SU-DHL-6 (cell line): ENCODE data around the gene ETV3L.

ENCODE experiments used
- H2AFZ ChIP-seq: fragments of 200-600 bp; sonication (generic); 2 replicates; pipeline ENCODE4 v1.6.1; 2014; ENCODE audit warnings: low read depth, mild to moderate bottlenecking, moderate library complexity, mixed read lengths, antibody characterized with exemption, low read length; ENCODE audit not compliant: severe bottlenecking
- H3F3A ChIP-seq: fragments of 200-600 bp; shearing (Covaris generic); 2 replicates; pipeline ENCODE4 v1.6.0; 2016; ENCODE audit warnings: antibody characterized with exemption, mild to moderate bottlenecking; ENCODE audit not compliant: insufficient read depth
- H3K27ac ChIP-seq: fragments of 200-600 bp; sonication (generic); 2 replicates; pipeline ENCODE4 v1.5.1; 2016; ENCODE audit warnings: low read depth, mild to moderate bottlenecking, low read length, moderate library complexity, mixed read lengths
- H3K27me3 ChIP-seq: fragments of 200-600 bp; sonication (generic), shearing (Covaris generic); 2 replicates; pipeline ENCODE4 v1.6.0; 2014; ENCODE audit warnings: mild to moderate bottlenecking, low read length
- H3K36me3 ChIP-seq: fragments of 200-600 bp; sonication (generic); 2 replicates; pipeline ENCODE4 v1.6.1; 2014; ENCODE audit warnings: mild to moderate bottlenecking, low read length, mixed read lengths
- H3K4me2 ChIP-seq: fragments of 300-600, 200-600 bp; shearing (Covaris generic), sonication (generic); 2 replicates; pipeline ENCODE4 v1.6.0; 2014; ENCODE audit warnings: low read length, low read depth, mild to moderate bottlenecking; ENCODE audit not compliant: poor library complexity, severe bottlenecking
- H3K4me3 ChIP-seq: fragments of 200-600 bp; sonication (generic); 2 replicates; pipeline ENCODE4 v1.5.1; 2014; ENCODE audit warnings: antibody characterized with exemption, low read length, mild to moderate bottlenecking, mixed read lengths; ENCODE audit not compliant: insufficient read depth, poor library complexity, severe bottlenecking
- H3K79me2 ChIP-seq: fragments of 200-600 bp; sonication (generic); 2 replicates; pipeline ENCODE4 v1.6.1; 2014; ENCODE audit warnings: mild to moderate bottlenecking, low read length, moderate library complexity; ENCODE audit not compliant: insufficient read depth
- H3K9ac ChIP-seq: fragments of 200-600 bp; sonication (generic); 2 replicates; pipeline ENCODE4 v1.7.0; 2014; ENCODE audit warnings: mild to moderate bottlenecking, low read length
- H3K9me2 ChIP-seq: fragments of 200-600 bp; sonication (generic); replicated peaks from 2 replicates; pipeline ENCODE4 v1.6.1; 2014; ENCODE audit warnings: low read length; ENCODE audit not compliant: insufficient read depth
- H3K9me3 ChIP-seq: fragments of 200-600 bp; sonication (generic); 2 replicates; pipeline ENCODE4 v1.6.1; 2014; ENCODE audit warnings: low read length, mixed read lengths; ENCODE audit not compliant: insufficient read depth
- H4K20me1 ChIP-seq: fragments of 200-600 bp; sonication (generic); 2 replicates; pipeline ENCODE4 v1.6.1; 2014; ENCODE audit warnings: low read depth, mild to moderate bottlenecking, antibody characterized with exemption, low read length, moderate library complexity, mixed read lengths
- EZH2phosphoT487 ChIP-seq: fragments of 200-600 bp; sonication (generic), shearing (Covaris generic); conservative IDR thresholded peaks from 2 replicates; pipeline ENCODE4 v1.6.1; 2018; ENCODE audit warnings: mild to moderate bottlenecking, antibody characterized with exemption, low read length, moderate library complexity, mixed read lengths
- TF ChIP-seq, protein P1 (sequence below): fragments of 200-600 bp; sonication (generic); IDR thresholded peaks from one replicate; pipeline ENCODE4 v1.5.1; 2017; ENCODE audit warnings: antibody characterized with exemption, mild to moderate bottlenecking, low read length, moderate library complexity; ENCODE audit not compliant: insufficient read depth, poor library complexity, severe bottlenecking

ETV3L gene

GRCh38 chr1:157108448-157108847 lies 8.8 kb upstream of the ETV3L start:
- H3K4me2 ChIP-seq: no peak overlapping the region
- H3F3A ChIP-seq: no peaks in the 10 kb centered on the region
- no peak overlapping the region for H3K27ac ChIP-seq
- no peak overlapping the region for H3K4me3 ChIP-seq
- no peaks in the 10 kb centered on the region for H3K36me3 ChIP-seq
- no peaks in the 10 kb centered on the region for H3K9me2 ChIP-seq
- no peaks in the 10 kb centered on the region for H3K27me3 ChIP-seq
- H2AFZ ChIP-seq: no peak overlapping the region
- no peaks in the 10 kb centered on the region for H3K9me3 ChIP-seq
- H3K79me2 ChIP-seq: no peaks in the 10 kb centered on the region
- H4K20me1 ChIP-seq: no peaks in the 10 kb centered on the region
- no peak for TF ChIP-seq EZH2phosphoT487
- TF ChIP-seq, protein P1, sequence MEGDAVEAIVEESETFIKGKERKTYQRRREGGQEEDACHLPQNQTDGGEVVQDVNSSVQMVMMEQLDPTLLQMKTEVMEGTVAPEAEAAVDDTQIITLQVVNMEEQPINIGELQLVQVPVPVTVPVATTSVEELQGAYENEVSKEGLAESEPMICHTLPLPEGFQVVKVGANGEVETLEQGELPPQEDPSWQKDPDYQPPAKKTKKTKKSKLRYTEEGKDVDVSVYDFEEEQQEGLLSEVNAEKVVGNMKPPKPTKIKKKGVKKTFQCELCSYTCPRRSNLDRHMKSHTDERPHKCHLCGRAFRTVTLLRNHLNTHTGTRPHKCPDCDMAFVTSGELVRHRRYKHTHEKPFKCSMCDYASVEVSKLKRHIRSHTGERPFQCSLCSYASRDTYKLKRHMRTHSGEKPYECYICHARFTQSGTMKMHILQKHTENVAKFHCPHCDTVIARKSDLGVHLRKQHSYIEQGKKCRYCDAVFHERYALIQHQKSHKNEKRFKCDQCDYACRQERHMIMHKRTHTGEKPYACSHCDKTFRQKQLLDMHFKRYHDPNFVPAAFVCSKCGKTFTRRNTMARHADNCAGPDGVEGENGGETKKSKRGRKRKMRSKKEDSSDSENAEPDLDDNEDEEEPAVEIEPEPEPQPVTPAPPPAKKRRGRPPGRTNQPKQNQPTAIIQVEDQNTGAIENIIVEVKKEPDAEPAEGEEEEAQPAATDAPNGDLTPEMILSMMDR: no peak
- no peak overlapping the region for H3K9ac ChIP-seq

DNA sequence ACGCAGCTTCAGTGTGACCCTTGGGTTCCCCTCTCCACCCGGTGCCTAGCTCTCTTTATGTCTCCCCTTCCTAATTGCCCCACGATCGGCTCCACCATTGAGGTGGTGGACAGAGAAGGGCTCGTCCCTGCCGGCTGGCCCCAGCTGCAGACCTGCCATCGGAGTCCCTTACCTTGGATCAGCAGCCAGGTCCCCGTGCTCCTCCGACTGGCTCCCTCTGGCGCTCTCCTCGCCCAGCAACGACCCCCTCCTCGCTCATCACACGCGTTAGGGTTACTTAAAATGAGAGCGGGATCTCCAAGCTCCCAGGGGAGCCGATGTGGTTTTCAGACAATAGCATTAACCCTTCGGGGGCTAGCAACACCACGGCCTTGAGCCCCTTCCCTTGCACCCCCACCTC lies 8.1 kb upstream of the ETV3L start:
- Histone ChIP-seq H3K4me3 (no peak overlapping the region), H4K20me1 (no peaks in the 10 kb centered on the region), H3K27ac (no peak overlapping the region), H2AFZ (no peak overlapping the region), H3K4me2 (no peak overlapping the region), H3K79me2 (no peaks in the 10 kb centered on the region), H3K9me3 (no peaks in the 10 kb centered on the region), H3K9me2 (no peaks in the 10 kb centered on the region), H3K9ac (no peak overlapping the region), H3K27me3 (no peaks in the 10 kb centered on the region), H3F3A (no peaks in the 10 kb centered on the region), H3K36me3 (no peaks in the 10 kb centered on the region)
- TF ChIP-seq, protein P1: no peak
- no peak for TF ChIP-seq EZH2phosphoT487

GRCh38 chr1:157106813-157107189 lies 7.2 kb upstream of the ETV3L start:
- H3K79me2 ChIP-seq: no peaks in the 10 kb centered on the region
- TF ChIP-seq, protein P1: no peak
- TF ChIP-seq EZH2phosphoT487: no peak
- H3K36me3 ChIP-seq: no peaks in the 10 kb centered on the region
- H3K4me2 ChIP-seq: no peak overlapping the region
- no peaks in the 10 kb centered on the region for H3K9me2 ChIP-seq
- no peak overlapping the region for H3K27ac ChIP-seq
- H3K4me3 ChIP-seq: no peak overlapping the region
- H3K9ac ChIP-seq: no peak overlapping the region
- no peaks in the 10 kb centered on the region for H3K9me3 ChIP-seq
- H3F3A ChIP-seq: no peaks in the 10 kb centered on the region
- H3K27me3 ChIP-seq: no peaks in the 10 kb centered on the region
- H4K20me1 ChIP-seq: no peaks in the 10 kb centered on the region
- H2AFZ ChIP-seq: no peak overlapping the region
